ENCODE results near the gene GSN. TPM values are rescaled to one million over a fixed set of nuclear protein-coding genes. Genes with fewer than 3 reads are reported as not detected.

The GSN gene
- total and polyA plus RNA-seq, 9 of the 15 experiments (the other 6 are each of a cell fraction or from before 2014, with no cell fraction given) = 0.39 to 16.6 (median 8.2) TPM

DNA sequence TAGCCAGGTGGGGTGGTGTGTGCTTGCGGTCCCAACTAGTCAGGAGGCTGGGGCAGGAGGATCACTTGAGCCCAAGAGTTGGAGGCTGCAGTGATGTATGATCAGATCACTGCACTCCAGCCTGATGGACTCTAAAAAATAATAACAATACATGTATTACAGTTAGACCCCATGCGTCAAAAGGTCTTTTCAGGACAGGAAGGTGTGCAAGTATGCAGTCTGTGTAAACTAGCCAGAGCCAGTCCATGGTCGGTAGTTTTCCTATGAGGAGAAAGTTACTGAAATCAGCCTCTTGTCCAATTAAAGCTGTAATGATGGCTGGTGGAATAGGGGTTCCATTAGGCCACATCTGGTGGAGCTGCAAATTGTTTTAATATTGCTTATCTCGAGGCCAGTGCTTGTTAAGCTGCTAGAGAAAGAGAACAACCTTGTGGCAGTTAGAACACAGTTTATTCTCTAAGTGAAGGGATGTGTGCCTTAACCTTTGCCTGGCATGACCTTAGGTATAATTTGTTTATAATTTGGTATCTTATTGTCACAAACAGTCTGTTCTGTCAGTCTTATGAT lies 103.6 kb downstream of the GSN start:
- Histone ChIP-seq H3K27me3 (ENCODE audit: control insufficient read depth in 2 of 2, insufficient read depth in 2 of 2, low read length in 2 of 2) (no peaks in the 10 kb centered on the region), H3K27ac (ENCODE audit: extremely low read depth, low read depth, low read length) (peak overlapping the region; percentile 99), H4K20me1 (replicated peaks; ENCODE audit: control insufficient read depth, insufficient read depth, low read length) (no peaks in the 10 kb centered on the region), H3K9me3 (replicated peaks; ENCODE audit: control insufficient read depth, insufficient read depth, low read depth, low read length) (0 out of 2 replicates have a peak, but pooled peaks cover 3% of the 10 kb centered on the region), H3K4me3 (peak overlapping the region; percentile 77), H2AFZ (ENCODE audit: low read depth, low read length) (peak overlapping the region; percentile 70), H3K4me1 (replicated peaks in 1 of 2; ENCODE audit: control insufficient read depth in 2 of 2, insufficient read depth in 2 of 2, low read length in 2 of 2) (peaks cover 17 to 30% of the 10 kb centered on the region in 2 experiments), H3K79me2 (ENCODE audit: control insufficient read depth, insufficient read depth, low read length) (peaks cover 54% of the 10 kb centered on the region), H3K9me1 (ENCODE audit: control insufficient read depth, insufficient read depth, low read length) (no peaks in the 10 kb centered on the region), H3K36me3 (ENCODE audit: control insufficient read depth, insufficient read depth, low read length) (peaks cover 16% of the 10 kb centered on the region), H3K9ac (ENCODE audit: insufficient read depth in 1 of 2, low read depth in 2 of 2, low read length in 2 of 2) (peak overlapping the region in 1 of 2 experiments; percentile 62; a peak in 2 of 4 replicates), H3K4me2 (ENCODE audit: insufficient read depth, low read length) (peak overlapping the region; percentile 93)
- FAIRE-seq = no peak
- ChIA-PET POLR2A (interaction anchor here (0.6 to 3.4 kb wide), 16 partner anchors 10 to 337 kb away, joined by 3 to 20 read pairs (median 4); no protein-coding TSS in a partner anchor), CTCF (ENCODE audit: low intra/inter-chr PET ratio) (no interaction called here)
- no TSS peak for BruUV-seq (replicated peaks)
- 38% methylated on average over 3 of the region's 4 CpGs for WGBS (ENCODE audit: insufficient coverage, low coverage, missing lambda C conversion rate)
- intact Hi-C loops (cut with micrococcal nuclease) (loop anchor here (1.0 to 2.0 kb wide), 2 partner anchors 51 to 84 kb away; no protein-coding TSS in a partner anchor), in situ Hi-C loops (cut with MboI) (no loop called here)
- ATAC-seq = no peak
- DNase-seq (ENCODE audit: extremely low read depth in 1 of 4, low spot score in 3 of 4) = peak in 1 of 4 experiments; percentile 23
- no peak for TF ChIP-seq ZNF274 (IDR thresholded peaks at IDR 0.05; ENCODE audit: borderline replicate concordance, low read depth, low read length)
- TF ChIP-seq ZNF253 (CRISPR knock-in tag; conservative IDR thresholded peaks at IDR 0.05) = no peak
- TF ChIP-seq ELF2 (CRISPR knock-in tag; IDR thresholded peaks at IDR 0.05) = no peak
- no peak for TF ChIP-seq ZNF41 (CRISPR knock-in tag; conservative IDR thresholded peaks at IDR 0.05)
- no peak for TF ChIP-seq FOS (IDR thresholded peaks at IDR 0.05; ENCODE audit: extremely low read depth, insufficient read length)
- TF ChIP-seq, protein P1, sequence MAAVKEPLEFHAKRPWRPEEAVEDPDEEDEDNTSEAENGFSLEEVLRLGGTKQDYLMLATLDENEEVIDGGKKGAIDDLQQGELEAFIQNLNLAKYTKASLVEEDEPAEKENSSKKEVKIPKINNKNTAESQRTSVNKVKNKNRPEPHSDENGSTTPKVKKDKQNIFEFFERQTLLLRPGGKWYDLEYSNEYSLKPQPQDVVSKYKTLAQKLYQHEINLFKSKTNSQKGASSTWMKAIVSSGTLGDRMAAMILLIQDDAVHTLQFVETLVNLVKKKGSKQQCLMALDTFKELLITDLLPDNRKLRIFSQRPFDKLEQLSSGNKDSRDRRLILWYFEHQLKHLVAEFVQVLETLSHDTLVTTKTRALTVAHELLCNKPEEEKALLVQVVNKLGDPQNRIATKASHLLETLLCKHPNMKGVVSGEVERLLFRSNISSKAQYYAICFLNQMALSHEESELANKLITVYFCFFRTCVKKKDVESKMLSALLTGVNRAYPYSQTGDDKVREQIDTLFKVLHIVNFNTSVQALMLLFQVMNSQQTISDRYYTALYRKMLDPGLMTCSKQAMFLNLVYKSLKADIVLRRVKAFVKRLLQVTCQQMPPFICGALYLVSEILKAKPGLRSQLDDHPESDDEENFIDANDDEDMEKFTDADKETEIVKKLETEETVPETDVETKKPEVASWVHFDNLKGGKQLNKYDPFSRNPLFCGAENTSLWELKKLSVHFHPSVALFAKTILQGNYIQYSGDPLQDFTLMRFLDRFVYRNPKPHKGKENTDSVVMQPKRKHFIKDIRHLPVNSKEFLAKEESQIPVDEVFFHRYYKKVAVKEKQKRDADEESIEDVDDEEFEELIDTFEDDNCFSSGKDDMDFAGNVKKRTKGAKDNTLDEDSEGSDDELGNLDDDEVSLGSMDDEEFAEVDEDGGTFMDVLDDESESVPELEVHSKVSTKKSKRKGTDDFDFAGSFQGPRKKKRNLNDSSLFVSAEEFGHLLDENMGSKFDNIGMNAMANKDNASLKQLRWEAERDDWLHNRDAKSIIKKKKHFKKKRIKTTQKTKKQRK (IDR thresholded peaks at IDR 0.05; ENCODE audit: borderline replicate concordance, low read depth, low read length) = no peak
- no peak for TF ChIP-seq HMGN3 (IDR thresholded peaks at IDR 0.05; ENCODE audit: borderline replicate concordance, extremely low read depth, insufficient read length, low read depth, low read length)
- no peak for TF ChIP-seq ZNF431 (CRISPR knock-in tag; IDR thresholded peaks at IDR 0.05)
- TF ChIP-seq SMARCA5 (IDR thresholded peaks at IDR 0.05) = peak; percentile 59; the same call in 1 of the 2 replicates
- no peak for TF ChIP-seq ESRRB (CRISPR knock-in tag; IDR thresholded peaks at IDR 0.05; ENCODE audit: borderline replicate concordance)
- no peak for TF ChIP-seq ZNF696 (CRISPR knock-in tag; conservative IDR thresholded peaks at IDR 0.05)
- no peak for TF ChIP-seq LEF1 (IDR thresholded peaks at IDR 0.05)
- TF ChIP-seq, protein P2, sequence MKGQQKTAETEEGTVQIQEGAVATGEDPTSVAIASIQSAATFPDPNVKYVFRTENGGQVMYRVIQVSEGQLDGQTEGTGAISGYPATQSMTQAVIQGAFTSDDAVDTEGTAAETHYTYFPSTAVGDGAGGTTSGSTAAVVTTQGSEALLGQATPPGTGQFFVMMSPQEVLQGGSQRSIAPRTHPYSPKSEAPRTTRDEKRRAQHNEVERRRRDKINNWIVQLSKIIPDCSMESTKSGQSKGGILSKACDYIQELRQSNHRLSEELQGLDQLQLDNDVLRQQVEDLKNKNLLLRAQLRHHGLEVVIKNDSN (CRISPR knock-in tag; IDR thresholded peaks at IDR 0.05) = no peak
- no peak for TF ChIP-seq STAT5A (IDR thresholded peaks at IDR 0.05; ENCODE audit: borderline replicate concordance, low read length)
- TF ChIP-seq BRCA1 (IDR thresholded peaks at IDR 0.05) = no peak
- TF ChIP-seq BRCA1 (CRISPR knock-in tag; IDR thresholded peaks at IDR 0.05) = no peak
- TF ChIP-seq, protein P3, sequence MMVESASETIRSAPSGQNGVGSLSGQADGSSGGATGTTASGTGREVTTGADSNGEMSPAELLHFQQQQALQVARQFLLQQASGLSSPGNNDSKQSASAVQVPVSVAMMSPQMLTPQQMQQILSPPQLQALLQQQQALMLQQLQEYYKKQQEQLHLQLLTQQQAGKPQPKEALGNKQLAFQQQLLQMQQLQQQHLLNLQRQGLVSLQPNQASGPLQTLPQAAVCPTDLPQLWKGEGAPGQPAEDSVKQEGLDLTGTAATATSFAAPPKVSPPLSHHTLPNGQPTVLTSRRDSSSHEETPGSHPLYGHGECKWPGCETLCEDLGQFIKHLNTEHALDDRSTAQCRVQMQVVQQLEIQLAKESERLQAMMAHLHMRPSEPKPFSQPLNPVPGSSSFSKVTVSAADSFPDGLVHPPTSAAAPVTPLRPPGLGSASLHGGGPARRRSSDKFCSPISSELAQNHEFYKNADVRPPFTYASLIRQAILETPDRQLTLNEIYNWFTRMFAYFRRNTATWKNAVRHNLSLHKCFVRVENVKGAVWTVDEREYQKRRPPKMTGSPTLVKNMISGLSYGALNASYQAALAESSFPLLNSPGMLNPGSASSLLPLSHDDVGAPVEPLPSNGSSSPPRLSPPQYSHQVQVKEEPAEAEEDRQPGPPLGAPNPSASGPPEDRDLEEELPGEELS (CRISPR knock-in tag; IDR thresholded peaks at IDR 0.05; ENCODE audit: borderline replicate concordance) = no peak
- TF ChIP-seq C11orf30 (IDR thresholded peaks at IDR 0.05; ENCODE audit: low read depth) = no peak

Data from K562 (cell line).